Activated CD4-positive, alpha-beta T cell treated with anti-CD3 and anti-CD28 coated beads, Interleukin-2, Interleukin-4, amounts not matched to agents 100 ng/mL and 50 ng/mL, durations not matched to agents 16 hours and 8 hours (primary cell): ENCODE data around the gene GLIS1.
"Not testable (repeated sequence)": the region's sequence is repeated elsewhere in the genome, so short reads cannot be mapped to it uniquely, and the experiment has no call there.

Experiments
- DNase-seq: peaks from one replicate; pipeline ENCODE4 v3.0.0-alpha.2; 2020; ENCODE audit warnings: low spot score

GLIS1 gene

GRCh38 chr1:53654216-53655210 lies 84.5 kb downstream of the GLIS1 start:
- no peak for DNase-seq

- no peak for DNase-seq
Measured at GRCh38 chr1:53653631-53654030, 85.3 kb downstream of the GLIS1 start.

- no peak for DNase-seq
Measured at GRCh38 chr1:53653200-53653575, 85.8 kb downstream of the GLIS1 start.

- DNase-seq = no peak
Measured at GRCh38 chr1:53652441-53653199, 86.3 kb downstream of the GLIS1 start.

GRCh38 chr1:53651356-53651755 lies 87.6 kb downstream of the GLIS1 start:
- no peak for DNase-seq

GRCh38 chr1:53648516-53648915 lies 90.4 kb downstream of the GLIS1 start:
- DNase-seq = no peak

- DNase-seq = not testable (repeated sequence)
Measured at GRCh38 chr1:53647915-53648314, 91.0 kb downstream of the GLIS1 start.

GRCh38 chr1:53646732-53647131 lies 92.2 kb downstream of the GLIS1 start:
- no peak for DNase-seq

- DNase-seq = no peak
Measured at GRCh38 chr1:53645690-53646078, 93.3 kb downstream of the GLIS1 start.

GRCh38 chr1:53644909-53645689 lies 93.9 kb downstream of the GLIS1 start:
- DNase-seq = no peak

- no peak for DNase-seq
Measured at GRCh38 chr1:53644496-53644895, 94.5 kb downstream of the GLIS1 start.

GRCh38 chr1:53643881-53644390 lies 95.0 kb downstream of the GLIS1 start:
- DNase-seq = no peak

- DNase-seq = no peak
Measured at GRCh38 chr1:53643041-53643880, 95.7 kb downstream of the GLIS1 start.

GRCh38 chr1:53642607-53643006 lies 96.4 kb downstream of the GLIS1 start:
- no peak for DNase-seq

- no peak for DNase-seq
Measured at GRCh38 chr1:53642215-53642555, 96.8 kb downstream of the GLIS1 start.

- no peak for DNase-seq
Measured at GRCh38 chr1:53641481-53642214, 97.3 kb downstream of the GLIS1 start.

- DNase-seq = no peak
Measured at GRCh38 chr1:53640701-53641075, 98.3 kb downstream of the GLIS1 start.

- no peak for DNase-seq
Measured at GRCh38 chr1:53639996-53640700, 98.8 kb downstream of the GLIS1 start.

GRCh38 chr1:53639251-53639763 lies 99.7 kb downstream of the GLIS1 start:
- DNase-seq = no peak
